DLD1 (cell line): ENCODE results near the gene ZDHHC3.

Source experiments
- in situ Hi-C: cut with HindIII; loops from 2 replicates; pipeline ENCODE4 v1.10.0; 2017; ENCODE audit warnings: low sequenced_read_pairs

Gene ZDHHC3

GRCh38 chr3:44902628-44903027 is 73.3 kb downstream of the ZDHHC3 start:
- in situ Hi-C loops = loop anchor here (25.0 kb wide), 1 partner anchor 365 kb away; no protein-coding TSS in a partner anchor

GRCh38 chr3:44899683-44900367 is 76.1 kb downstream of the ZDHHC3 start:
- in situ Hi-C loops = loop anchor here (25.0 kb wide), 1 partner anchor 363 kb away; no protein-coding TSS in a partner anchor

- in situ Hi-C loops = no loop called here
Measured at GRCh38 chr3:44896440-44896839, 79.5 kb downstream of the ZDHHC3 start.

GRCh38 chr3:44894485-44894884 is 81.5 kb downstream of the ZDHHC3 start:
- in situ Hi-C loops = no loop called here

- in situ Hi-C loops = no loop called here
Measured at GRCh38 chr3:44893097-44893496, 82.9 kb downstream of the ZDHHC3 start.

- in situ Hi-C loops = no loop called here
Measured at GRCh38 chr3:44892689-44893088, 83.3 kb downstream of the ZDHHC3 start.

GRCh38 chr3:44890852-44891251 is 85.1 kb downstream of the ZDHHC3 start:
- in situ Hi-C loops = no loop called here

GRCh38 chr3:44890258-44890657 is 85.7 kb downstream of the ZDHHC3 start:
- in situ Hi-C loops = no loop called here

GRCh38 chr3:44887101-44887500 is 88.9 kb downstream of the ZDHHC3 start:
- in situ Hi-C loops = no loop called here

- in situ Hi-C loops = no loop called here
Measured at GRCh38 chr3:44886561-44886960, 89.4 kb downstream of the ZDHHC3 start.

- in situ Hi-C loops = no loop called here
Measured at GRCh38 chr3:44885618-44886017, 90.4 kb downstream of the ZDHHC3 start.

GRCh38 chr3:44883999-44884431 is 92.0 kb downstream of the ZDHHC3 start:
- in situ Hi-C loops = no loop called here

GRCh38 chr3:44883213-44883955 is 92.6 kb downstream of the ZDHHC3 start:
- in situ Hi-C loops = no loop called here

- in situ Hi-C loops = no loop called here
Measured at GRCh38 chr3:44880284-44880683, 95.7 kb downstream of the ZDHHC3 start.

- in situ Hi-C loops = no loop called here
Measured at GRCh38 chr3:44877333-44877732, 98.6 kb downstream of the ZDHHC3 start.

- in situ Hi-C loops = no loop called here
Measured at GRCh38 chr3:44875596-44875995, 100.4 kb downstream of the ZDHHC3 start.
